ENCODE results near the gene KCNQ4. TPM values are rescaled to one million over a fixed set of nuclear protein-coding genes. Genes with fewer than 3 reads are reported as not detected.

KCNQ4 gene
- total and polyA plus RNA-seq, 2 of the 13 experiments (the other 11 are each of a cell fraction or from before 2014, with no cell fraction given) = 0.02 to 0.09 TPM

GRCh38 chr1:40758578-40759343, 24.8 kb upstream of the KCNQ4 start (continued):
- no peak for TF ChIP-seq ZNF329 (CRISPR knock-in tag; IDR thresholded peaks at IDR 0.05; ENCODE audit: low read depth)
- TF ChIP-seq ZNF616 (CRISPR knock-in tag; IDR thresholded peaks at IDR 0.05; ENCODE audit: low read depth) = no peak
- TF ChIP-seq REST (IDR thresholded peaks at IDR 0.05; ENCODE audit: borderline replicate concordance in 1 of 2, low read depth in 1 of 2, low read length in 2 of 2) = no peak
- TF ChIP-seq MED1 (CRISPR knock-in tag; IDR thresholded peaks at IDR 0.05) = peak; percentile 67; the same call in 1 of the 2 replicates
- TF ChIP-seq RFX3 (CRISPR knock-in tag; IDR thresholded peaks at IDR 0.05) = no peak
- TF ChIP-seq ZNF292 (CRISPR knock-in tag; IDR thresholded peaks at IDR 0.05; ENCODE audit: borderline replicate concordance, low read depth) = no peak; the same call in 1 of the 2 replicates
- TF ChIP-seq DMTF1 (CRISPR knock-in tag; IDR thresholded peaks at IDR 0.05) = no peak
- TF ChIP-seq ZKSCAN1 (IDR thresholded peaks at IDR 0.05; ENCODE audit: low read length) = no peak
- TF ChIP-seq ZNF576 (CRISPR knock-in tag; IDR thresholded peaks at IDR 0.05) = no peak
- no peak for TF ChIP-seq KMT2A (CRISPR knock-in tag; IDR thresholded peaks at IDR 0.05)
- TF ChIP-seq ZNF597 (CRISPR knock-in tag; IDR thresholded peaks at IDR 0.05) = no peak
- TF ChIP-seq TGIF2 (CRISPR knock-in tag; IDR thresholded peaks at IDR 0.05) = no peak
- no peak for TF ChIP-seq SP4 (CRISPR knock-in tag; IDR thresholded peaks at IDR 0.05)
- TF ChIP-seq REPIN1 (CRISPR knock-in tag; IDR thresholded peaks at IDR 0.05; ENCODE audit: borderline replicate concordance, low read depth) = peak; percentile 61; the same call in 1 of the 2 replicates
- TF ChIP-seq ZNF274 (CRISPR knock-in tag; IDR thresholded peaks at IDR 0.05) = no peak

Data from HepG2 (cell line).